Stimulated activated CD8-positive, alpha-beta memory T cell treated with anti-CD3 and anti-CD28 coated beads, Interleukin-7, amount 100 ng/mL, for 4 hours (primary cell): ENCODE data around the gene LRRC4B.
A peak's percentile ranks its signal among the peaks of the same experiment; 100 is the strongest.
"Not testable (repeated sequence)": the region's sequence is repeated elsewhere in the genome, so short reads cannot be mapped to it uniquely, and the experiment has no call there.

Experiments
- DNase-seq, 2 donors: peaks; one replicate each; pipeline ENCODE4 v3.0.0-alpha.2; 2020; ENCODE audit warnings: low read depth in 2 of 2

The LRRC4B gene

GRCh38 chr19:50552540-50552939, 15.7 kb downstream of the LRRC4B start:
- no peak for DNase-seq

- DNase-seq: no peak
Measured at GRCh38 chr19:50551715-50552187, 16.5 kb downstream of the LRRC4B start.

DNA sequence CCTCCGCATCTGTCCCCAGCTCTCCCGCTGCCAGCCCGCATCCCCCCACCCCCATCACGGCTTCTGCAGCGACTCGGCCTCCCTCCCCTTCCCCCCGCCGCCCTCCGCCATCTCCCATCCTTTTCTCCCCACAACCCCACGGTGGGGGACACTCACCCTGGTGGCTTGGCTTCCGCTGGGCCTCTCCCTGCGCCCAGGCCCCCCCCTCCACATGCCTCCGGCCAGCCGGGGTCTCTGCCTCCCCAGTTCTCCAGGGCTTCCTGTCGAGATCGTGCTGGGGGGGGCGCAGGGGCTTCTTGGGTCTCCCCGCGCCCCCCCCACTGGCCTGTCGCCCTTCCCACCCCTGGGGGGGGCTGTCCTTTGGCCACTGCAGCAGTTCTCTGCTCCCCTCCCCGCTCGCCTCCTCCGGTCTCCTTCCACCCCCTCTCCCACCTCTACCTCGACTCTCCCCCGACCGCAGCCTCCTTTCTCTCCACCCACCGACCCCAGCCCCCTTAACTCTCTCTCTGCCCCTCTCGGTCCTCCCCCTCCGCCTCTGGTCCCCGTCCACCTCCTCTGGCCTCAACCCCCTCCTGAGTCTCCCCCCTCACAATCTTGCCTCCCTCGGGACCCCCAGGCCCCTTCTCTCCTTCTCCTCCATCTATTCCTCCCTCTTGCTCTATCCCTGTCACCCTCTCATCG, 17.1 kb downstream of the LRRC4B start:
- no peak for DNase-seq

- no peak for DNase-seq
Measured at GRCh38 chr19:50550594-50550966, 17.7 kb downstream of the LRRC4B start.

DNA sequence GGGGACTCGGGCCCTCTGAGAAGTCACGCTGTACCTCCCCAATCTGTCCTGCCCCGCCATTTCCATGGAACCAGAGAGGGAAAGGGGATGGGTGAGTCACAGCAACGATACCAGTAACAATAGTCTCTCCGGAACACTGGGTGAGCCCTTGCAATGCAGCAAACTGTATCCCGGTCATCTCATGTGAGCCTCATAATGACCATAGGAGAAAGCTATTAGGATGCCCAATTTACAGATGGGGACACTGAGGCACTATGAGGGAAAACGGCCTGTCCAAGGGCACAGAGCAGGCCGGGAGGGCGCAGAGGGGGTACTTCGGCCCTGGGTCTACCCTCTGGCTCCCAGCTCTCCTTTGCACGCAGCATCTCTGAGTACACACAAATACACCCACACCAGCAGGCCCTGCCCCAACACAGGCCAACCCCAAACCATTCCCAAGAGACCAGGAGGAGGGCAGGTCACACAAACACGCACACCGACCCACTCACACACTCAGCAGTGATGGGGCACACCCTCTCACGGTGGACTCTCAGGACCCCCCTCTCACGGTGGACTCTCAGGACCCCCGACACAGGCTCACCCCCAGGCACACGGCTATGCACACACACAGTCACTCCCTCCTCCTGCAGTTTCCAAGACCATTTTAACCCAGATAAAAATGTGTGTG, 18.2 kb downstream of the LRRC4B start:
- DNase-seq: no peak

- DNase-seq: no peak
Measured at GRCh38 chr19:50549059-50549926, 18.9 kb downstream of the LRRC4B start.

GRCh38 chr19:50548191-50549058, 19.8 kb downstream of the LRRC4B start:
- DNase-seq: no peak

DNA sequence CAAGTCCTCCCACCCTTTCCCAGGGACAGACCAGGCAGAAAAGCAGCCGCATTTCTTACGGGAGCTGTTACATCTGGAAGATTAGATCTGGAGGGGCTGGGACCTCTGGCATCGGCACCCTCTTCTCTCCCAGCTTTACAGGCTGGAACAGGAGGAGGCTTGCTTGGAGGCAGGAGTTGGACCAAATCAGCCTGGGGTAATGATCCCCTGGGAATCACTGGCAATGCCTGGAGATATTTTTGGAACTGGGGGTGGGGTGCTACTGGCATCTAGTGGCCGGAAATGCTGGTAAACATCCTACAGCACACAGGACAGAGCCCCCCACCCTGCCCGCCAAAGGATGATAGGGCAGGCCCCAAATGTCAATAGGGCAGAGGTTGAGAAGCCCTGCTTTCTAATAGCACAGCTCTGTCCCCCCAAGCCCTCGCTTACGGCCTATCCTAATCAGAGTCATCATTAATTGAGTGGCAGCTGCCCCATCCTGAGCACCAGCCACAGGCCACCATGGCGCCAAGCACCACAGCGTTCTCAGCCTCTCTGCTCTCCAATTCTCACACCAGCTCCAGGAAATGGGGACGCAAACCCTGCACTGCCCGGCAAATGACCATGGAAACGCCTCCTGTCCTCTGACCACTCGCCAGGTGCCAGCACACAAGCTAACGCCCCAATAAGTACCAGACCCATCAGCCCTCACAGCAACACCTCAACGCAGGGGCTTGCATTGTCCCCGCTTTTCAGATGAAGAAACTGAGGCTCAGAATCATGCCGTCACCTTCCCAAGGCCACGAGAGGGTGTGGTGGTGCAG, 20.6 kb downstream of the LRRC4B start:
- no peak for DNase-seq

- no peak for DNase-seq
Measured at GRCh38 chr19:50546527-50547221, 21.6 kb downstream of the LRRC4B start.

GRCh38 chr19:50542943-50543342, 25.3 kb downstream of the LRRC4B start:
- no peak for DNase-seq

DNA sequence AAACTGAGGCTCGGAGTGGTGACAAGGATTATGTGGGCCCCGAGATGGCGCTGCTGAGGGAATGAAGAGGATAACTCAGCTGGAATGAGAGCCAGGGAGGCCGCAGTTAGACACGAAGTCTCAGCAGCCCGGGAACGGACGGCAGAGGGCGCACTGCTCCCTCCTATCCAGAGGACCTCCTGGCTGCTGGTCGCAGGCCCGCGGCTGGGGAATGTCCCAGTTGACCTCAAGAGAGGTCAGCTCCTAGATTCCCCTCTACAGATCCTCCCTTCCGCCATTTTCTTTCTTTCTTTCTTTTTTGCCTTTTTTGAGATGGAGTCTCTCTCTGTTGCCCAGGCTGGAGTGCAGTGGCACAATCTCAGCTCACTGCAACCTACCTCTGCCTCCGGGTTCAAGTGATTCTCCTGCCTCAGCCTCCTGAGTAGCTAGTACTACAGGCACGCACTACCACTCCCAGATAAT, 30.4 kb downstream of the LRRC4B start:
- DNase-seq: peak; percentile 20 to 34

DNA sequence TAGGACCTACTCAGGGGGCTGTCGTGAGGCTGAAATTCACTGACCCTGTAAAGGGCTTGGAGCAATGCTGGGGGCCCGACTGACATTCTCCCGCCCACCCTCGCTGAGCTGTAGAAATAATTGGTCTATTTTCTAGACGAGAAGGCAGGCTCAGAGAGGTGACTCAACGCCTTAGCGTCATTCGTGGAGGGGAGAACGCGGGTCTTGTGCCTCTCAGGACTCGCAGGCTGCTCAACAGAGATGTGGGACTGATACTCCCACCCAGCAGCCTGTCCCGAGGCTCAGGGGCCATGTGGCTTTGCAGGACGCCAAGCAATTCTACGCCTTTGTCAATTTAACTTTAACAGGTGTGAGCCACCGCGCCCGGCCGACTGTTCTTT, 30.9 kb downstream of the LRRC4B start:
- DNase-seq: no peak

GRCh38 chr19:50536662-50537305, 31.5 kb downstream of the LRRC4B start:
- no peak for DNase-seq

DNA sequence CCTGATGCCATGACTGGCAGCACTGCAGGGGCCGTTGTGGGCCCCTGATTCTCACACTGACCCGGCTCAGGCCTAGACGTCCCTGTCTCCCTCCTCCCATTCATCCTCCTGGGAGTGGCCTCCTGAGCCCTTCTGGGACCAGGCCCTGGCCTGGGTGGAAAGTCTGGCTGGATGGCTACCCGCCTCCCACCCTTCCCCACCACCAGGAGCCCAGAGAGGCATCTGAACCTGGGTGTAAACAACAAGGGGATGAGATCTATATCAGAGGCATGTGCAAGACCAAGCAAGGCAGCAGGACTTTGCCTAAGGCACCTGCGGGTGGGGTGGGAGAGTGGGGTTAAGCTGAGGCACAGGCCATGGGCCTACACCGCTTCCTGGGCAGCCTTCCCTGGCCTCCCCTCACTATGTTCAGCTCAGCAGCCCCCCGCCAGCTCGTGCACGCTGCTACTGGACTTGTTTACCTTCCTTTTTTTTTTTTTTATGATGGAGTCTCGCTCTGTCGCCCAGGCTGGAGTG, 32.5 kb downstream of the LRRC4B start:
- no peak for DNase-seq

GRCh38 chr19:50534478-50534877, 33.8 kb downstream of the LRRC4B start:
- no peak for DNase-seq

- no peak for DNase-seq
Measured at GRCh38 chr19:50532952-50533351, 35.3 kb downstream of the LRRC4B start.

GRCh38 chr19:50531171-50531612, 37.0 kb downstream of the LRRC4B start:
- DNase-seq: no peak

GRCh38 chr19:50528052-50528451, 40.2 kb downstream of the LRRC4B start:
- DNase-seq: not testable (repeated sequence)

GRCh38 chr19:50522881-50523280, 45.4 kb downstream of the LRRC4B start:
- no peak for DNase-seq
